Fibroblast of skin of right quadriceps (primary cell): ENCODE measurements around the gene GJB5.
A peak's percentile ranks its signal among the peaks of the same experiment; 100 is the strongest.

ENCODE experiments used
- DNase-seq: peaks from one replicate; pipeline ENCODE4 v3.0.0-alpha.2; 2013

The GJB5 gene

DNA sequence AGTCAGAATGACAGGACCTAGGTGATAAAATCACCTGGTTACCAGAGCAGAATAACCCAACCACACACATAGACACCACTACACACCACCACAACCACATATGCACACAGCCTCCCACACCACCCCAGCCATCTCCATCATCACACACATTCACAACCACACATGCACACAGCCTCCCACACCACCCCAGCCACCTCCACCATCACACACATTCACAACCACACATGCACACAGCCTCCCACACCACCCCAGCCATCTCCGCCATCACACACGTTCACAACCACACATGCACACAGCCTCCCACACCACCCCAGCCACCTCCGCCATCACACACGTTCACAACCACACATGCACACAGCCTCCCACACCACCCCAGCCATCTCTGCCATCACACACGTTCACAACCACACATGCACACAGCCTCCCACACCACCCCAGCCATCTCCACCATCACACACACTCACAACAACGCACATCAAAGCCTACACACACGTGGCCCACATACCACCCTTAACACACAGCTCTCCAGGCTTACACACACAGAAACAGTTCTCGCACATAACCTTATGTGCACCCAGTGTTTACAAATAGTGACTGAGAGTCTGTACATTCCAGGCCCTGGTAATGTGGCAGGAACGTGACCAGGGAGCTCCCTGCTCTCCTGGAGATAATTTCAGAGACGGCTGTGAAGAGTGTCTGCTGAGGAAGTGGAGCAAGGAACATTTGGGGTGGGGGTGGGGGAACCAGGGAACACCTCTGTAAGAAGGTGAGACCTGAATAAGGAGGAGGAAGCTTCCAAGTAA, 22.9 kb downstream of the GJB5 start:
- no peak for DNase-seq

DNA sequence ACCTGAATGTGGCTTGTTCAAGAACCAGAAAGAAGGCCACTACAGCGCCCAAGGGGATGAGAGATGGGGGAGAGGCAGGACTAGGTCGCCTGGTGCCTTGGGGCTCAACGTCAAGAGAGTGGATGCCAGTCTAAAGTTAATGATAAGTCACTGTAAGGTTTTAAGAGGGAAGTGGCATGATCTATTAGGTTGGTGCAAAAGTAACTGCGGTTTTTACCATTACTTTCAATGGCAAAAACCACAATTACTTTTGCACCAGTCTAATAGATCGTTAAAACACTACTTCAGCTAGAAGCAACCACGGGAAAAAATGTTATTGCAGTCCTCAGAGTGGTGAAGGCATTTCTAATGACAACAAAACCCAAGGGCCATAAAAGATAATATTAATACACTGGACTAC, 23.5 kb downstream of the GJB5 start:
- no peak for DNase-seq

DNA sequence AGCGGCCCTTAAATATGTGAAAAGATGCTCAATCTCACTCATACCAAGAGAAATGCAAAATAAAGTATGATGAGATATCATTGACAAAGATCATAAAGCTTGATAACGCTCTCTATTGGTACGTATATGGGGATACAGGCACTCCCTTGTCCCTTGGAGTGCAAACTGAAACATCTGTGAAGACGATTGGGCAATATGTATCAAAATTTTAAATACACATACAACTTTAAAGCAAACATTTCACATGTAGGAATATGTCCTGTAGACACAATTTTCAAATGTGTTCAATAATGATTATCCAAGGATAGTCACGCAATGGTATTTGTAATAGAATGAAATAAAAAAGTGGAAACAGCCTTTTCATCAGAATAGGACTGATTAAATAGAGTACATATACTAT, 24.2 kb downstream of the GJB5 start:
- no peak for DNase-seq

DNA sequence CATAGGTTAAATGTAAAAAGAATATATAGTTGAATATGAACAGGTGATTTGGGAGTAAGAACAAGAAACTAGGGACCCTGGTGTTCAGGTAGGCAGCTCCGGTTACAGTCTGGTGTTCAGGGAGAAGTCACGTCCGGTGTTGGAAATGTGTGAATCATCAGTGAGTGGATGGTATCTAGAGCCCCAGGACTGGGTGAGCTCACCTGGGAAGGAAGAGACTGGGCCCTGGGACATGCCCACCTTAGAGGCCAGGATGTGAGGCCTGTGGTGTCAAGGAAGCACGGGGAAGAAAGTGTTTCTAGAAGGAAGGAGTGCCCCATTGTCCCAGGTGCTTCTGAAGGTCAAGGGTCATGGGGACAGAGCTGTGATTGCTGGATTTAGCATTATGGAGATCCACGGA, 24.7 kb downstream of the GJB5 start:
- DNase-seq: no peak

DNA sequence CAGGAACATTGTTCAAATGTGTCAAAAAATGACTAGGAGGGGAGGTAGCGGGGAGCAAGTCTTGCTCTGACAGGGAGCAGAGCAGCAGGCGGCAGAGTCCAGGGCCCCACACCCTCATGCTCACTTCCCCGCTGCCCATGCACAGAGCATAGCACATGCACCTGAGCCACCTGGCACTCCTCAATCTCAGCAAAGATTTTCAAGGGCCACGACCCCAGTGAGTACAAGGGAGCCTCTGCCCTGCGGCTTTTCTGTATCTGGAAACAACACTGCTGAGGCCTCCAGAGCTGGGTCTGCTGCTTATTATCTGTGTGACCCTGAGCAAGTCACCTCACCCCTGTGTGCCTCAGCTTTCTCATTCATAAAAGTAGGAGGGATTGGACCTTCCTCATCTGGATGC, 25.1 kb downstream of the GJB5 start:
- no peak for DNase-seq

DNA sequence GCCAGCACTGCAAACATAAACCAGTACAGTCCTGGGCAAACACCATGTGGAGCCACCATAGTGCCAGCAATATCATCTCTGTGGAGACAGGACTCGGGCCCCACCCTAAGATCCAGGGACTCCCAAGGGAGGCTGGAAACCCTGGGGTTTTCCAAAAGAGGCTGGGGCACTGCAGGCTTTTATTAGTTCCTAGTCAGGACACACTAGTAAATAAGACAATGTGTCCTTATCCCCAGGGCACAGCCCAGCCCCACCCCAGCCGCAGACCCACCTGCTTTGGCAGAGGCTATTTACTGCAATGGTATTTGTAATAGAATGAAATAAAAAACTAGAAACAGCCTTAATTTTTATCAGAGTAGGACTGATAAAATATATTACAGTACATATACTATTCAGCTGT, 25.7 kb downstream of the GJB5 start:
- DNase-seq: no peak

DNA sequence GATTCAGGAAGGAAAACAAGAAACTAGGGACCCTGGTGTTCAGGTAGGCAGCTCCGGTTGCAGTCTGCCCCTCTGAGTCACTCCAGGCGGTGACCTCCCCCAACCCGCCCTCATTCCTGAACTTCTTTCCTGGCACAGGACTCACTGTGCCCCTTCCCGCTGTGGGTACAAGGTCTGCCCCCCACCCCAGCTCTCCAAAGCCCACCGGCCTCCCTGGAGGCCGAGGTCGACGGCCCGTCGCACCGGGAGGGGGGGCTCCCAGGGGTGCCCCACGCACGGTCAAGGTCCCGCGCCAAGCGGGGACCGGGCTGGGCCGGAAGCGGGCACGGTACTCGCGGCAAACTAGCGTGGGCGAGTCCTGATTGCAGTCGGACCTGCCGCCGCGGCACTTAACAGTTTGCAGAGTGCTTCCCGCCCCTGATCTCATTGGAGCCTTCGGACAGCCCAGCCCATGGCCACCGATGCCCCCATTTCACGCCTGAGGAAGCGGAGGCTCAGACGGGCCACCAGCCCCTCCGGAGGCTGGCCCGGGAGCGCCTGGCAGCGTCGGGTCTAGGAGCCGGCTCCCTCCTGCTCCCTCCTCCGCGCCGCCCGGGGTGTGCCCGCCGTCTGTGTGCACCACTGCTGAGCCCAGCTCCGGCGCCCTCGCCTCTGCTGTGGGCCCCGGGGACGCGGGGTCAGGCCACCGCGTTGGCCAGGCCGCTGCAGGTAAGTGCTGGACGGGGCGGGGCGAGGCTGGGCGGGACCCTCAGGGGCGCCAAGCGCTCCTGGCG, 26.4 kb downstream of the GJB5 start, which contains the start of gene GJB3:
GJB3 (plus strand) TSS at position 144 of the 773 bp plus-strand sequence. CDS start 3,549 bp downstream, outside the sequence.
- DNase-seq: no peak

DNA sequence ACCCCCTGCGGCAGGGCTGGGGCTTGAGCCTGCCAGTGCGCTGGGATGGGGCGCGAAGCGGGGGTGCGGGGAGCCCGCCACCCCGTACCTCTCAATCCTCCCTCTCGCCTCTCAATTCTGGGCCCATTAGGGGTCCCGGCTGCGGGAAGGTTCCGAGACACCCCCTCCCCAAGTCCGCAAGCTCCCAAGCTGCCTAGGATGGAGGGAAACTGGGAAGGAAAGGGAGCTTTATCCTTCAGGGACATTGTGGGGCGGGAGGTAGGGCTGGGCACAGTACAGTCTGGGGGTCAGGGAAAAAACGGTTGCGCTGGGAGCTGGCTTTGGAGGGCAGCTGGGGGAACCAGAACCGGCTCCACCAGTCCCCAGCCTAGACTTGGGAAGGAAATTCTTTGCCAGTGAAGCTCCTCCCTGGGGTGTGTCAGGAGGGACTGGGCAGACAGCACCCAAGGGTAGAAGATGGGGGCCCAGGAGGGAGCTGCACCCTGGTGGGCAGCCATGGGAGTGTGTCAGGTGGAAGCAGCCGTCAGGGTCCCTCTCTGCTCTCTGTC, 27.1 kb downstream of the GJB5 start:
- no peak for DNase-seq

DNA sequence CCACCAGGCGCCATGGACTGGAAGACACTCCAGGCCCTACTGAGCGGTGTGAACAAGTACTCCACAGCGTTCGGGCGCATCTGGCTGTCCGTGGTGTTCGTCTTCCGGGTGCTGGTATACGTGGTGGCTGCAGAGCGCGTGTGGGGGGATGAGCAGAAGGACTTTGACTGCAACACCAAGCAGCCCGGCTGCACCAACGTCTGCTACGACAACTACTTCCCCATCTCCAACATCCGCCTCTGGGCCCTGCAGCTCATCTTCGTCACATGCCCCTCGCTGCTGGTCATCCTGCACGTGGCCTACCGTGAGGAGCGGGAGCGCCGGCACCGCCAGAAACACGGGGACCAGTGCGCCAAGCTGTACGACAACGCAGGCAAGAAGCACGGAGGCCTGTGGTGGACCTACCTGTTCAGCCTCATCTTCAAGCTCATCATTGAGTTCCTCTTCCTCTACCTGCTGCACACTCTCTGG, 29.9 kb downstream of the GJB5 start:
- DNase-seq: no peak

DNA sequence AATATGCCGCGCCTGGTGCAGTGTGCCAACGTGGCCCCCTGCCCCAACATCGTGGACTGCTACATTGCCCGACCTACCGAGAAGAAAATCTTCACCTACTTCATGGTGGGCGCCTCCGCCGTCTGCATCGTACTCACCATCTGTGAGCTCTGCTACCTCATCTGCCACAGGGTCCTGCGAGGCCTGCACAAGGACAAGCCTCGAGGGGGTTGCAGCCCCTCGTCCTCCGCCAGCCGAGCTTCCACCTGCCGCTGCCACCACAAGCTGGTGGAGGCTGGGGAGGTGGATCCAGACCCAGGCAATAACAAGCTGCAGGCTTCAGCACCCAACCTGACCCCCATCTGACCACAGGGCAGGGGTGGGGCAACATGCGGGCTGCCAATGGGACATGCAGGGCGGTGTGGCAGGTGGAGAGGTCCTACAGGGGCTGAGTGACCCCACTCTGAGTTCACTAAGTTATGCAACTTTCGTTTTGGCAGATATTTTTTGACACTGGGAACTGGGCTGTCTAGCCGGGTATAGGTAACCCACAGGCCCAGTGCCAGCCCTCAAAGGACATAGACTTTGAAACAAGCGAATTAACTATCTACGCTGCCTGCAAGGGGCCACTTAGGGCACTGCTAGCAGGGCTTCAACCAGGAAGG, 30.5 kb downstream of the GJB5 start:
- no peak for DNase-seq

DNA sequence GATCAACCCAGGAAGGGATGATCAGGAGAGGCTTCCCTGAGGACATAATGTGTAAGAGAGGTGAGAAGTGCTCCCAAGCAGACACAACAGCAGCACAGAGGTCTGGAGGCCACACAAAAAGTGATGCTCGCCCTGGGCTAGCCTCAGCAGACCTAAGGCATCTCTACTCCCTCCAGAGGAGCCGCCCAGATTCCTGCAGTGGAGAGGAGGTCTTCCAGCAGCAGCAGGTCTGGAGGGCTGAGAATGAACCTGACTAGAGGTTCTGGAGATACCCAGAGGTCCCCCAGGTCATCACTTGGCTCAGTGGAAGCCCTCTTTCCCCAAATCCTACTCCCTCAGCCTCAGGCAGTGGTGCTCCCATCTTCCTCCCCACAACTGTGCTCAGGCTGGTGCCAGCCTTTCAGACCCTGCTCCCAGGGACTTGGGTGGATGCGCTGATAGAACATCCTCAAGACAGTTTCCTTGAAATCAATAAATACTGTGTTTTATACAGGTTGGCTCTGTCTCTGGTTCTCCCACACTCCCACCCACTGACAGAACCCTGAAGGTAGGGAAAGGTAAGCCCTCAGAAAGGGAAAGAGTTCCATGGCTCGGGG, 31.1 kb downstream of the GJB5 start:
- no peak for DNase-seq

DNA sequence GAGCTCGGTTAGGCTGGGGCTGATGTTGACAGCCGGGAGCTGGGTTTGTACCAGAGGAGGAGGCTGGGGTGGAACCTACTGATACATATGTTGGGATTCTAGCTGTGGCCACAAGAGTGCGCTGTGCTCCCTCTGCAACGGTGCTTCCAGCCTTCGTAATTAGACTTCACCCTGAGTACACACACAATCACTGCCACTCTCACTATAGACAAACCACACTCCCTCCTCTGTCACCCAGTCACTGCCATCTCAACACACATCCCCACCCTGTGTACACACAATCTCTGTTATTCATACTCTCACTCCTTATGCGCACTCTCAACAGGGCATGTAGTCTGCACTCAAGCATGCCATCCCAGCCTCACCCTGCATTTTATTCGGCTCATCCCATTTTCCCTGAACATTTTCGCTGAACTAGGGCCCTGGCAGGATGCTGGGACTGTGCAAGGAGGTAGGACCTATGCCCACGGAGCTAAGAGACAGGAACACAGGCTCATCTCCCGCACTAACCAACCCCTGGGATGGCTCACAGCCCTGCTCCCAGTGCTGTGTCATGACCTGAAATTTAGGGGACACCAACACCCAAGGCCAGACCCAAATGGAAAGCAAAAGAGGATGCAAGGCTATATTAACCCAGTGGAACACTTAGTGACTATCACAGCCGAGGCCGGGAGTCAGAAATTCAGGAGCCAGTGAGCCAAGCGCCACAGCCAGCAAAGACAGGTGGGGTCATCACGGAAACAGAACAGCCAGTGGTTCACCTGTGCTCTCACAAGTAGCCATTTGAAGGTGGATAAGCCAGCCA, 31.9 kb downstream of the GJB5 start:
- peak; percentile 43 for DNase-seq

DNA sequence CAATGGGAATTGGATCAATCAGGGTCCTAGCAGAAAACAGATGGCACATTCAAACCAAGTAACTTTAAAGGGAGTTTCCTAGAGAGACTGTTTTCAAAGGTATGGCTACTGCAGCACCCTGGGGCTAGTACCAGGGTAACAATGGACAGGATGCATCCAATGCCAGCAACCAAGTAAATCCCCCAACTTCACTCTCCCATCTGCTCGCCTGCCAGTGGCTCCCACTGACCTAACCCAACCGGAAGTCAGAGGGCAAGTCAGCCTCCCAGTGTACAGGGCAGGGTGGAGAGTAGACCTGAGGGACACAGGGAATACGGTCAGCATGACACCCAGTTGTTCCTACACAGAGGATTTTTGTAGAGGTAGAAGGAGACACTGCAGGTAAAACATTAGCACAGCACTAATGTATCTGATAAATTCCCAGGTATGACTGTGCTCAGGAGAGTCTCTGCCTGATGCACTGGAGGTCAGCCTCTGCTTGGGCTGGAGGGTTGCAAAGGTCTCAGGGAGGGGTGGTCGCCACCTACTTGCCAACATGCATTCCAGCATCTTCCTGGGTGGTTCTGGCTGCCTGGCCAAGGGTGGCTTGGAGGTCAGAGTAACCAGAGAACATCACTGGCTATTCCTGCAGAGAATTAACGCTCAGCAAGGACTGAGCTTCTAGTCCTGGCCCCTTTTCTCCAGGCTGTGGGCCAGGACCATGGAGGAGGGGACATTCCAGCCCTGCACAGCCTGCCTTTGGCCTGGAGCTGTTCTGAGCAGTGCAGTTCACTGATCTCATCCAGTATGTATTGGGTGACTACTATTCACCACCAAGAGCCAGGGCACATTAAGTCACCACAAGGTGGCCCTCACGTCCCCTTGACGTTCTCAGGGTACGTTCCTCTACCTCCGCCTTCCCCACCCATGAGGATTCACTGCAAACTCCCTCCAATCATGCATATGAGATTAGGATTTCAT, 32.9 kb downstream of the GJB5 start:
- DNase-seq: no peak

DNA sequence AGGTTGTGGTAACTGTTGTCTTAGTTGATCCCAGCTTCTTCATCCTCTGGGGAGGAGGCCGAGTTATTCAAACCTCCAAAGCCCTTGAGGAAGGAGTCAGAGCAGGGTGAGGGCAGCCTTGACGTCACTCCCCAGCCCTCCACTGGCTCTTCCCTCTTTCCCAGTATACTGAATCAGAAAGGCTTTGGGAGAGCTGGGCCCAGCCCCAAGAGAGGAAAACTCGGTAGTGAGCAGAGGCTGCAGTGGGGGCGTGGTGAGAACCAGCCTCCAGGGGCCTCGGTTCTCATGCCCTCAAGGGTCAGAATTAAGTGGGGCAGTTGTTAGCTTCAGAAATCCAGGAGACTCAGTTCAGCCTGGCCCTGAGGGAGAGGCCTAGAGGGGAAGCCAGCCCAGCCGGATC, 36.1 kb downstream of the GJB5 start:
- DNase-seq: no peak

DNA sequence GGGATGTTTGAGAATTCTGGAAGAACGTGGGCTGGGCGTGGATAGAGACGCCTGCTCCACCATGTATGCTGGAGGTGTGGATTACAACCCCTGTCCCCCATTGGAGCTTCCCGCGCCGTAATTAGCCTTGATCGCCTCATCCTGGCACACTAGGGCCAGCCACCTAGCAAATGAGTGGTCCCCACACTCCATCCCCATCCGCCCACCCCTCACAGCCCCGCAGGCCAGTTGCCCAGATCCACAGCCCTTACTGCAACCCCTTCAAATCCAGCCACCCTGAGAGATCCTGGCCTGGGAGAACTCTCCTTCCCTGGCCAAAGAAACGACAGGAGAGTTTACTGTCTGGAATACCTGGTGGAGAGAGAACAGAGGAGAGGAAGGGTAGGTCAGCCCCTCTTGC, 37.6 kb downstream of the GJB5 start:
- DNase-seq: no peak

DNA sequence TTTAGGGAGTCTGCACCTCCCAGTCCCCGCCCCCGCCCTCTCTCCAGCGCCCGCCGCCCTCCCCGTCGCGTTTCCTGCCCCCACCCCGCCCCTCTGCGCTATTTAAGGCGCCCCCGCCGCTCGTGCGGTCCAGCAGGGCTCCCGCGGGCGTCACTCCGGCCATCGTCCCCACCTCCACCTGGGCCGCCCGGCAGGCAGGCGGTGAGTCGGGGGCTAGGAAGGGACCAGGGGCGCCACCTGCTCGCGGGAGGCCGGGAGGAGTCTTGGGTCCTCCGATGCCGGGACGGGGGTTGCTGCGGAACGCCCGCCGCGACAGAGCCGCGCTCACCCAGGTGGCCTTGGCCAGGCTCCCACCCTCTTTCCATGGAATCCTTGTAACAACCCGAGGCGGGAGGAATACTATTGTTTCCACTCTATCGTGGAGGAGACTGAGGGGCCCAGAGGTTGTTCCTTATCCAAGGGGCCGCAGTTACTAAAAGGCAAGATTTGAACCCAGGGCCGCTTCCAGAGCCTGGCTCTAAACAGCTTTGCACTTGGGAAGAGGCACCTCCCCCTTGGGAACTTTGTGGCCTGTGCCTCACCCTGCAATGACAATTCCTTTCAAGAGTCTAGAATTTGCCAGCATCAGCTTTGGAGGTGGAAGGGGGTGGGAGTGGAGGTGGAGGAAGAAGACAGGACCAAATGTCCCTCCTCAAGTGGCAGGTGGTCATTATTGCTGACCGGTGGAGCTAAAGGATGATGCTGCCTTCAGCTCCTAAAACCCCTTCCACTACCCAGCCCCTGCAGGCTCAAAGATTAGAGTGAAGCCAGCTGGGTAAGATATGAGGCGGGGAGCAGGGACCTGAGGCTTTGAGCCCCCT, 38.3 kb downstream of the GJB5 start, which contains the start of gene GJA4:
GJA4 (plus strand) TSS at position 132 of the 860 bp plus-strand sequence. CDS start 1,215 bp downstream, outside the sequence.
- DNase-seq: no peak

DNA sequence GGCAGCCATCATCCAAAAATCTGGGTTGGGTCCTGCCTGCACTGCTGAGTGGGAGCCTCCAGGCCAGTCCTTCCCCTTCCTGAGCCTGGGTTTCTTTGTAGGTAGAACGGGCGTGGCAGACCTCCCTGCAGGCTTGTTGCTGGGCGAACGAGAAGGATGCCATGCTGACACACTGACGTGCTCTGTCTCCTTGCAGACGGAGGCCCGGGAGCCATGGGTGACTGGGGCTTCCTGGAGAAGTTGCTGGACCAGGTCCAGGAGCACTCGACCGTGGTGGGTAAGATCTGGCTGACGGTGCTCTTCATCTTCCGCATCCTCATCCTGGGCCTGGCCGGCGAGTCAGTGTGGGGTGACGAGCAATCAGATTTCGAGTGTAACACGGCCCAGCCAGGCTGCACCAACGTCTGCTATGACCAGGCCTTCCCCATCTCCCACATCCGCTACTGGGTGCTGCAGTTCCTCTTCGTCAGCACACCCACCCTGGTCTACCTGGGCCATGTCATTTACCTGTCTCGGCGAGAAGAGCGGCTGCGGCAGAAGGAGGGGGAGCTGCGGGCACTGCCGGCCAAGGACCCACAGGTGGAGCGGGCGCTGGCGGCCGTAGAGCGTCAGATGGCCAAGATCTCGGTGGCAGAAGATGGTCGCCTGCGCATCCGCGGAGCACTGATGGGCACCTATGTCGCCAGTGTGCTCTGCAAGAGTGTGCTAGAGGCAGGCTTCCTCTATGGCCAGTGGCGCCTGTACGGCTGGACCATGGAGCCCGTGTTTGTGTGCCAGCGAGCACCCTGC, 39.3 kb downstream of the GJB5 start:
- DNase-seq: no peak

DNA sequence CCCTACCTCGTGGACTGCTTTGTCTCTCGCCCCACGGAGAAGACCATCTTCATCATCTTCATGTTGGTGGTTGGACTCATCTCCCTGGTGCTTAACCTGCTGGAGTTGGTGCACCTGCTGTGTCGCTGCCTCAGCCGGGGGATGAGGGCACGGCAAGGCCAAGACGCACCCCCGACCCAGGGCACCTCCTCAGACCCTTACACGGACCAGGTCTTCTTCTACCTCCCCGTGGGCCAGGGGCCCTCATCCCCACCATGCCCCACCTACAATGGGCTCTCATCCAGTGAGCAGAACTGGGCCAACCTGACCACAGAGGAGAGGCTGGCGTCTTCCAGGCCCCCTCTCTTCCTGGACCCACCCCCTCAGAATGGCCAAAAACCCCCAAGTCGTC, 39.9 kb downstream of the GJB5 start:
- no peak for DNase-seq

DNA sequence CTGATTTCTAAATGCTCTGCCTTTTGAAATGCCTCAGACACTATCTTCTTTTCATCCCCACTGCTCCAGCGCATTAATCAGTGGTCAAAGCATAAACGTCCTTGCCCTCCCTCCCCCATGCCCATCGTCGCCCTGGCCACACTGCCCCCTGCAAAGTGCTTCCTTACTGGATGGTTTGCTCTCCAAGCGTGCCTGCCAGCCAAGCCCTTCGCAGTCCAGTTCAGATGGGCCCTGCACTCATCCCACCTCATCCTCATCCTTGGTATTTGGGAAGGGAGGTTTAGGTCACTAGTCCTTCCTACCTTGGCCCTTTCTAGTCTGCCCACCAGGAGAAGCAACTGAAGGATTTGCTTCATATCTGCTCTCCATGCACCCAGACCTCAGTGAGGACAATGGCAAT, 41.1 kb downstream of the GJB5 start:
- DNase-seq: no peak
